GM23338 (cell line): Measurements from ENCODE around the gene RGCC. TPM values are rescaled to one million over a fixed set of nuclear protein-coding genes. Genes with fewer than 3 reads are reported as not detected.

Experiments
- ATAC-seq: fragments of 200-7000 bp; cut with Tn5 transposase; 3 replicates; pipeline ENCODE4 v1.9.1; 2020
- DNase-seq: peaks from one replicate; pipeline ENCODE4 v3.0.0-alpha.2; 2015; ENCODE audit warnings: low spot score
- H2AFZ ChIP-seq: fragments of 200-600 bp; sonication (generic); 2 replicates; pipeline ENCODE4 v1.8.0; 2016; ENCODE audit warnings: antibody characterized with exemption, mild to moderate bottlenecking, moderate library complexity
- H3F3A ChIP-seq: fragments of 200-600 bp; sonication (generic); replicated peaks from 2 replicates; pipeline ENCODE4 v1.8.0; 2017; ENCODE audit warnings: antibody characterized with exemption, mixed run types, low read depth
- H3K27ac ChIP-seq: fragments of 200-600 bp; sonication (generic); 2 replicates; pipeline ENCODE4 v1.6.1; 2016; ENCODE audit warnings: low read depth
- H3K27me3 ChIP-seq: fragments of 200-600 bp; sonication (generic); 2 replicates; pipeline ENCODE4 v1.8.0; 2016; ENCODE audit warnings: mild to moderate bottlenecking, mixed run types, moderate library complexity; ENCODE audit not compliant: insufficient read depth
- H3K36me3 ChIP-seq: fragments of 200-600 bp; sonication (generic); 2 replicates; pipeline ENCODE4 v1.8.0; 2016; ENCODE audit warnings: mild to moderate bottlenecking; ENCODE audit not compliant: insufficient read depth
- H3K4me1 ChIP-seq: fragments of 200-600 bp; sonication (generic); 2 replicates; pipeline ENCODE4 v1.8.0; 2016; ENCODE audit warnings: mild to moderate bottlenecking, moderate library complexity; ENCODE audit not compliant: insufficient read depth
- H3K4me2 ChIP-seq: fragments of 200-600 bp; sonication (generic); 2 replicates; pipeline ENCODE4 v1.7.1; 2017; ENCODE audit warnings: mixed run types
- H3K4me3 ChIP-seq: fragments of 200-600 bp; sonication (generic); 2 replicates; pipeline ENCODE4 v1.6.1; 2016; ENCODE audit warnings: mixed run types
- H3K79me2 ChIP-seq: fragments of 200-600 bp; sonication (generic); replicated peaks from 2 replicates; pipeline ENCODE4 v1.8.0; 2017; ENCODE audit warnings: mild to moderate bottlenecking; ENCODE audit not compliant: insufficient read depth
- H3K9me2 ChIP-seq: fragments of 200-600 bp; sonication (generic); 2 replicates; pipeline ENCODE4 v1.8.0; 2017; ENCODE audit not compliant: insufficient read depth
- H4K20me1 ChIP-seq: fragments of 200-600 bp; sonication (generic); replicated peaks from 2 replicates; pipeline ENCODE4 v1.8.0; 2017; ENCODE audit warnings: mild to moderate bottlenecking; ENCODE audit not compliant: insufficient read depth
- H3K27ac Mint-ChIP-seq: 2 replicates; pipeline ENCODE4 v1.8.0; 2020; ENCODE audit warnings: inconsistent platforms, mild to moderate bottlenecking, moderate library complexity, mixed read lengths
- H3K27me3 Mint-ChIP-seq: 3 replicates; pipeline ENCODE4 v1.8.0; 2022; ENCODE audit warnings: low read depth, mild to moderate bottlenecking, moderate library complexity, mixed read lengths, inconsistent platforms; ENCODE audit not compliant: insufficient read depth, poor library complexity
- H3K36me3 Mint-ChIP-seq: 3 replicates; pipeline ENCODE4 v1.8.0; 2021; ENCODE audit warnings: low read depth, mild to moderate bottlenecking, inconsistent platforms, moderate library complexity, mixed read lengths
- H3K4me1 Mint-ChIP-seq: 3 replicates; pipeline ENCODE4 v1.8.0; 2020; ENCODE audit warnings: mild to moderate bottlenecking, inconsistent platforms, mixed read lengths
- H3K4me3 Mint-ChIP-seq: 3 replicates; pipeline ENCODE4 v1.8.0; 2021; ENCODE audit warnings: moderate library complexity, mild to moderate bottlenecking, inconsistent platforms, mixed read lengths
- H3K9me3 Mint-ChIP-seq: 3 replicates; pipeline ENCODE4 v1.8.0; 2020; ENCODE audit warnings: moderate library complexity, mild to moderate bottlenecking, inconsistent platforms, mixed read lengths
- CREB1 ChIP-seq: fragments of 250-450 bp; sonication (Bioruptor Pico); IDR thresholded peaks from 2 replicates; pipeline ENCODE4 v1.5.0; 2020; ENCODE audit warnings: low read depth, mild to moderate bottlenecking, moderate library complexity
- NANOG ChIP-seq: IDR thresholded peaks from 2 replicates; pipeline ENCODE4 v1.6.1; 2016; ENCODE audit warnings: antibody characterized with exemption, borderline replicate concordance
- STAT1 ChIP-seq: IDR thresholded peaks from one replicate; pipeline ENCODE4 v1.6.1; 2016; ENCODE audit warnings: antibody characterized with exemption; ENCODE audit not compliant: unreplicated experiment
- ZNF114 ChIP-seq: fragments of 250-450 bp; sonication (Bioruptor Pico); IDR thresholded peaks from 2 replicates; pipeline ENCODE4 v1.5.0; 2020; ENCODE audit warnings: mild to moderate bottlenecking, moderate library complexity
- ZNF331 ChIP-seq: fragments of 250-450 bp; sonication (Bioruptor Pico); IDR thresholded peaks from 2 replicates; pipeline ENCODE4 v1.5.0; 2020; ENCODE audit warnings: low read depth, mild to moderate bottlenecking, moderate library complexity
- polyA plus RNA-seq: library from polyadenylated mRNA; unstranded; fragments of >200 nt; fragmentation: Nextera tagmentation; extraction: Ambion mirVana; gene quantifications from 2 replicates; pipeline ENCODE4 v1.2.1, GENCODE V29; 2016
- total RNA-seq: library from RNA; depleted of rRNA; stranded (reverse); fragments of >200 nt; shearing (Covaris generic); gene quantifications from 2 replicates; pipeline ENCODE4 v1.2.3, GENCODE V29; 2014
- TF ChIP-seq, protein P1 (sequence below): IDR thresholded peaks from 2 replicates; pipeline ENCODE4 v1.6.1; 2016; ENCODE audit warnings: antibody characterized with exemption
- TF ChIP-seq, protein P2 (sequence below): fragments of 250-450 bp; sonication (Bioruptor Pico); IDR thresholded peaks from 2 replicates; pipeline ENCODE4 v1.5.0; 2020; ENCODE audit warnings: mild to moderate bottlenecking, moderate library complexity
- TF ChIP-seq, protein P3 (sequence below): IDR thresholded peaks from one replicate; pipeline ENCODE4 v1.6.1; 2018; ENCODE audit warnings: antibody characterized with exemption; ENCODE audit not compliant: unreplicated experiment

The RGCC gene
- total and polyA plus RNA-seq, 2 experiments from 2014 or later: 0.65 to 0.66 TPM

DNA sequence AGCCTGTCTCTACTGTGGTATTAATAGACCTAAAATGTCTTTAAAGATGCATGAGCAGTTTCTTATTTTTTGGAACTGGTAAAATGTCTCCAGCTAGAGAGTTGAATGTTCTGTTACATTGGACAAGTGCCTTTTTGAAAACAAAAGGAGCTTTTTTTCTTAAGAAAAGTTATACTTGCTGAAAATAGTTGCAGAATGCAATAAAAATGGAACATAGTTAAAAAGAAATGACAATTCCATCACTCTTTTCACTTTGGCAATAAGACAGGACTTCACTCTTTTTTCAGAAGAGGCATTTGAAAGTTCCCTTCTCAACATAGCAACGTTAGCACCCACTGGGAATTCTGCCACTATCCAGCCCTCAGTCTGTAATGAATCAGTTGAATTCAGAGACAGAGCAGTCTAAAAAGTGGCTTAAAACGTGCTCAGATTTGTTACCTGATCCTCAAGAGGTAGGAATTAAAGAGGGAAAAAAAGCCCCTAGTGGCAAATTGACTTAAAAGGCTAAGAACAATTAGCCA is 10.1 kb downstream of the RGCC start (continued):
- TF ChIP-seq, protein P1, sequence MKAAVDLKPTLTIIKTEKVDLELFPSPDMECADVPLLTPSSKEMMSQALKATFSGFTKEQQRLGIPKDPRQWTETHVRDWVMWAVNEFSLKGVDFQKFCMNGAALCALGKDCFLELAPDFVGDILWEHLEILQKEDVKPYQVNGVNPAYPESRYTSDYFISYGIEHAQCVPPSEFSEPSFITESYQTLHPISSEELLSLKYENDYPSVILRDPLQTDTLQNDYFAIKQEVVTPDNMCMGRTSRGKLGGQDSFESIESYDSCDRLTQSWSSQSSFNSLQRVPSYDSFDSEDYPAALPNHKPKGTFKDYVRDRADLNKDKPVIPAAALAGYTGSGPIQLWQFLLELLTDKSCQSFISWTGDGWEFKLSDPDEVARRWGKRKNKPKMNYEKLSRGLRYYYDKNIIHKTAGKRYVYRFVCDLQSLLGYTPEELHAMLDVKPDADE: no peak
- TF ChIP-seq CREB1 (CRISPR knock-in tag): no peak
- no peak for TF ChIP-seq NANOG
- TF ChIP-seq ZNF114 (CRISPR knock-in tag): no peak
- TF ChIP-seq, protein P2, sequence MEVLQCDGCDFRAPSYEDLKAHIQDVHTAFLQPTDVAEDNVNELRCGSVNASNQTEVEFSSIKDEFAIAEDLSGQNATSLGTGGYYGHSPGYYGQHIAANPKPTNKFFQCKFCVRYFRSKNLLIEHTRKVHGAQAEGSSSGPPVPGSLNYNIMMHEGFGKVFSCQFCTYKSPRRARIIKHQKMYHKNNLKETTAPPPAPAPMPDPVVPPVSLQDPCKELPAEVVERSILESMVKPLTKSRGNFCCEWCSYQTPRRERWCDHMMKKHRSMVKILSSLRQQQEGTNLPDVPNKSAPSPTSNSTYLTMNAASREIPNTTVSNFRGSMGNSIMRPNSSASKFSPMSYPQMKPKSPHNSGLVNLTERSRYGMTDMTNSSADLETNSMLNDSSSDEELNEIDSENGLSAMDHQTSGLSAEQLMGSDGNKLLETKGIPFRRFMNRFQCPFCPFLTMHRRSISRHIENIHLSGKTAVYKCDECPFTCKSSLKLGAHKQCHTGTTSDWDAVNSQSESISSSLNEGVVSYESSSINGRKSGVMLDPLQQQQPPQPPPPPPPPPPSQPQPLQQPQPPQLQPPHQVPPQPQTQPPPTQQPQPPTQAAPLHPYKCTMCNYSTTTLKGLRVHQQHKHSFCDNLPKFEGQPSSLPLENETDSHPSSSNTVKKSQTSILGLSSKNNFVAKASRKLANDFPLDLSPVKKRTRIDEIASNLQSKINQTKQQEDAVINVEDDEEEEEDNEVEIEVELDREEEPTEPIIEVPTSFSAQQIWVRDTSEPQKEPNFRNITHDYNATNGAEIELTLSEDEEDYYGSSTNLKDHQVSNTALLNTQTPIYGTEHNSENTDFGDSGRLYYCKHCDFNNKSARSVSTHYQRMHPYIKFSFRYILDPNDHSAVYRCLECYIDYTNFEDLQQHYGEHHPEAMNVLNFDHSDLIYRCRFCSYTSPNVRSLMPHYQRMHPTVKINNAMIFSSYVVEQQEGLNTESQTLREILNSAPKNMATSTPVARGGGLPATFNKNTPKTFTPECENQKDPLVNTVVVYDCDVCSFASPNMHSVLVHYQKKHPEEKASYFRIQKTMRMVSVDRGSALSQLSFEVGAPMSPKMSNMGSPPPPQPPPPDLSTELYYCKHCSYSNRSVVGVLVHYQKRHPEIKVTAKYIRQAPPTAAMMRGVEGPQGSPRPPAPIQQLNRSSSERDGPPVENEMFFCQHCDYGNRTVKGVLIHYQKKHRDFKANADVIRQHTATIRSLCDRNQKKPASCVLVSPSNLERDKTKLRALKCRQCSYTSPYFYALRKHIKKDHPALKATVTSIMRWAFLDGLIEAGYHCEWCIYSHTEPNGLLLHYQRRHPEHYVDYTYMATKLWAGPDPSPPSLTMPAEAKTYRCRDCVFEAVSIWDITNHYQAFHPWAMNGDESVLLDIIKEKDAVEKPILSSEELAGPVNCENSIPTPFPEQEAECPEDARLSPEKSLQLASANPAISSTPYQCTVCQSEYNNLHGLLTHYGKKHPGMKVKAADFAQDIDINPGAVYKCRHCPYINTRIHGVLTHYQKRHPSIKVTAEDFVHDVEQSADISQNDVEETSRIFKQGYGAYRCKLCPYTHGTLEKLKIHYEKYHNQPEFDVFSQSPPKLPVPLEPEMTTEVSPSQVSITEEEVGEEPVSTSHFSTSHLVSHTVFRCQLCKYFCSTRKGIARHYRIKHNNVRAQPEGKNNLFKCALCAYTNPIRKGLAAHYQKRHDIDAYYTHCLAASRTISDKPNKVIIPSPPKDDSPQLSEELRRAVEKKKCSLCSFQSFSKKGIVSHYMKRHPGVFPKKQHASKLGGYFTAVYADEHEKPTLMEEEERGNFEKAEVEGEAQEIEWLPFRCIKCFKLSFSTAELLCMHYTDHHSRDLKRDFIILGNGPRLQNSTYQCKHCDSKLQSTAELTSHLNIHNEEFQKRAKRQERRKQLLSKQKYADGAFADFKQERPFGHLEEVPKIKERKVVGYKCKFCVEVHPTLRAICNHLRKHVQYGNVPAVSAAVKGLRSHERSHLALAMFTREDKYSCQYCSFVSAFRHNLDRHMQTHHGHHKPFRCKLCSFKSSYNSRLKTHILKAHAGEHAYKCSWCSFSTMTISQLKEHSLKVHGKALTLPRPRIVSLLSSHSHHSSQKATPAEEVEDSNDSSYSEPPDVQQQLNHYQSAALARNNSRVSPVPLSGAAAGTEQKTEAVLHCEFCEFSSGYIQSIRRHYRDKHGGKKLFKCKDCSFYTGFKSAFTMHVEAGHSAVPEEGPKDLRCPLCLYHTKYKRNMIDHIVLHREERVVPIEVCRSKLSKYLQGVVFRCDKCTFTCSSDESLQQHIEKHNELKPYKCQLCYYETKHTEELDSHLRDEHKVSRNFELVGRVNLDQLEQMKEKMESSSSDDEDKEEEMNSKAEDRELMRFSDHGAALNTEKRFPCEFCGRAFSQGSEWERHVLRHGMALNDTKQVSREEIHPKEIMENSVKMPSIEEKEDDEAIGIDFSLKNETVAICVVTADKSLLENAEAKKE: no peak

DNA sequence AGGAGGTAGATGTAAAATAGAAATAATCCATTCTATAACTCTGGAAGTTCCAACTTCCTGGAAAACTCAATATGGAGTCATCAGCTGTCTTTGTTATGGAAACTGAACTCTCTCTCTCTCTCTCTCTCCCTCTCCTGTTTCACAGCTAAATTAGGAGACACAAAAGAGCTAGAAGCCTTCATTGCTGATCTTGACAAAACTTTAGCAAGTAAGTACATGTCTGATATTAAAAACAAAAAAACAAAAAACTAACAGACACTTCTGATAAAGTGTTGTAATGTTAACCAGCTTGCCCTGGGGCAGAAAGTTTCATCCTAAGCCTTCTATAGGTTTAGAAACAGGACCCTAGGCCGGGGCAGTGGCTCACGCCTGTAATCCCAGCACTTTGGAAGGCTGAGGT is 11.3 kb downstream of the RGCC start:
- H3F3A ChIP-seq: no peaks in the 10 kb centered on the region
- Mint-ChIP-seq H3K4me3 (no peak overlapping the region), H3K36me3 (no peaks in the 10 kb centered on the region), H3K27ac (no peak overlapping the region), H3K9me3 (no peaks in the 10 kb centered on the region), H3K27me3 (no peaks in the 10 kb centered on the region), H3K4me1 (peaks cover 9% of the 10 kb centered on the region; the same call in 1 of the 3 replicates)
- H3K9me2 ChIP-seq: no peaks in the 10 kb centered on the region
- no peak overlapping the region for H3K4me2 ChIP-seq
- no peak overlapping the region for H3K4me3 ChIP-seq
- no peaks in the 10 kb centered on the region; the same call in 1 of the 2 replicates for H3K4me1 ChIP-seq
- no peaks in the 10 kb centered on the region for H3K27me3 ChIP-seq
- no peak for TF ChIP-seq ZNF331 (CRISPR knock-in tag)
- TF ChIP-seq, protein P3, sequence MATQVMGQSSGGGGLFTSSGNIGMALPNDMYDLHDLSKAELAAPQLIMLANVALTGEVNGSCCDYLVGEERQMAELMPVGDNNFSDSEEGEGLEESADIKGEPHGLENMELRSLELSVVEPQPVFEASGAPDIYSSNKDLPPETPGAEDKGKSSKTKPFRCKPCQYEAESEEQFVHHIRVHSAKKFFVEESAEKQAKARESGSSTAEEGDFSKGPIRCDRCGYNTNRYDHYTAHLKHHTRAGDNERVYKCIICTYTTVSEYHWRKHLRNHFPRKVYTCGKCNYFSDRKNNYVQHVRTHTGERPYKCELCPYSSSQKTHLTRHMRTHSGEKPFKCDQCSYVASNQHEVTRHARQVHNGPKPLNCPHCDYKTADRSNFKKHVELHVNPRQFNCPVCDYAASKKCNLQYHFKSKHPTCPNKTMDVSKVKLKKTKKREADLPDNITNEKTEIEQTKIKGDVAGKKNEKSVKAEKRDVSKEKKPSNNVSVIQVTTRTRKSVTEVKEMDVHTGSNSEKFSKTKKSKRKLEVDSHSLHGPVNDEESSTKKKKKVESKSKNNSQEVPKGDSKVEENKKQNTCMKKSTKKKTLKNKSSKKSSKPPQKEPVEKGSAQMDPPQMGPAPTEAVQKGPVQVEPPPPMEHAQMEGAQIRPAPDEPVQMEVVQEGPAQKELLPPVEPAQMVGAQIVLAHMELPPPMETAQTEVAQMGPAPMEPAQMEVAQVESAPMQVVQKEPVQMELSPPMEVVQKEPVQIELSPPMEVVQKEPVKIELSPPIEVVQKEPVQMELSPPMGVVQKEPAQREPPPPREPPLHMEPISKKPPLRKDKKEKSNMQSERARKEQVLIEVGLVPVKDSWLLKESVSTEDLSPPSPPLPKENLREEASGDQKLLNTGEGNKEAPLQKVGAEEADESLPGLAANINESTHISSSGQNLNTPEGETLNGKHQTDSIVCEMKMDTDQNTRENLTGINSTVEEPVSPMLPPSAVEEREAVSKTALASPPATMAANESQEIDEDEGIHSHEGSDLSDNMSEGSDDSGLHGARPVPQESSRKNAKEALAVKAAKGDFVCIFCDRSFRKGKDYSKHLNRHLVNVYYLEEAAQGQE: no peak
- no peak for TF ChIP-seq STAT1
- TF ChIP-seq, protein P1: no peak
- no peak for TF ChIP-seq ZNF114 (CRISPR knock-in tag)
- ATAC-seq (no peak), DNase-seq (no peak)
- no peak overlapping the region for H3K27ac ChIP-seq
- no peaks in the 10 kb centered on the region for H4K20me1 ChIP-seq
- no peaks in the 10 kb centered on the region for H3K79me2 ChIP-seq
- no peaks in the 10 kb centered on the region; the same call in 1 of the 2 replicates for H3K36me3 ChIP-seq
- no peak overlapping the region for H2AFZ ChIP-seq
